Activated CD8-positive, alpha-beta memory T cell treated with anti-CD3 and anti-CD28 coated beads for 48 hours (primary cell): ENCODE results near the gene KIF18A.
"Not testable (repeated sequence)": the region's sequence is repeated elsewhere in the genome, so short reads cannot be mapped to it uniquely, and the experiment has no call there.

Experiments
- DNase-seq, 3 experiments: peaks; one replicate each; pipeline ENCODE4 v3.0.0-alpha.2; 2020; ENCODE audit warnings: low read depth in 2 of 3, low spot score in 2 of 3

KIF18A gene

DNA sequence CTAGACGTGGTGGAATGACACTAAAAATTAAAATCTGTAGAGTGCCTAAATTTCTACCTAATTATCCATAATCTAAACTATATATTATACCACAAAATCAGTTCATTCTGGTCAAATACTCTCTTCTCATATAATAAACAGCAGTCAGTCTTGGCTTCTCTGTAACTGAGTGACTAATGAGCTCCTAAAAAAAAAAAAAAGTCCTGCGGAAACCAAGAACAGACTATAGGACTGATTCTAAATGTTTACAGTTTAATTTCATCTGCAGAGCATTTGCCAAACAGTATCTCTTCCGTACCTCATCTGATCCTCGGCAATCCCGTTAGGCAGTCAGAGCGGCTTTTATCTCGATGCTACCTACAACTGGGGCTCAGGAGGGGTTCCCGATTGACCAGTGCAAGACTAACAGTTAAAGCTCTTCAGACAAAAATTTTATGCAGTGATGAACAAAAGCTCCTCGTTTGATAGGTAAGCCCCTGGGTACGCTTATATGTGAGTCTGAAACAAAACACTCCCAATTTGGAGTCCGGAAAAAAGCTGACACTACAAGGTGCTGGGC, 686 bp downstream of the KIF18A start:
- DNase-seq = no peak

DNA sequence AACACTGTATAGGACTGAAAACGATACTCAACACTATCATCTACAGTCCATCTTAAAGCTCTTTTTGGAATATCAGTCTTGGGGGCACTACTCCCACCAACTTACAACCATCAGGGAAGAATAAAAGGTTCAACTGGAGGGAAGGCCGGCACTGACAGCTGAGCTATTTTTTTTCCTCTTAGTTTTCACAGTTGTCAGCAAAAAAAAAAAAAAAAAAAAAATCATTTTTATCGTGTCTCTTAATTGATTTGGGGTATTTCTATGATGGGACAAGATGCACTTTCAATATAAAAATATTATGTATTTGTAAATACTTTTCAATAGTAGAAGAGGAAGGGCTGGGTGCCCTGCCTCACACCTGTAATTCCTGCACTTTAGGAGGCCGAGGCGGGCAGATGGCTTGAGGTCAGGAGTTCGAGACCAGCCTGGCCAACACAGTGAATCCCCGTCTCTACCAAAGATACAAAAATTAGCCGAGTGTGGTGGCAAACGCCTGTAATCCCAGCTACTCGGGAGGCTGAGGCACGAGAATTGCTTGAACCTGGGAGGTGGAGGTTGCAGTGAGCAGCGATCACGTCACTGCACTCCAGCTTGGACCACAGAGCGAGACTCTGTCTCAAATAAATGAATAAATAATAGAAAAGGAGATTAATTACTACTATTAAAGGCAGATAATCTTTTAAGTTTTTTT, 1.5 kb downstream of the KIF18A start:
- no peak for DNase-seq

DNA sequence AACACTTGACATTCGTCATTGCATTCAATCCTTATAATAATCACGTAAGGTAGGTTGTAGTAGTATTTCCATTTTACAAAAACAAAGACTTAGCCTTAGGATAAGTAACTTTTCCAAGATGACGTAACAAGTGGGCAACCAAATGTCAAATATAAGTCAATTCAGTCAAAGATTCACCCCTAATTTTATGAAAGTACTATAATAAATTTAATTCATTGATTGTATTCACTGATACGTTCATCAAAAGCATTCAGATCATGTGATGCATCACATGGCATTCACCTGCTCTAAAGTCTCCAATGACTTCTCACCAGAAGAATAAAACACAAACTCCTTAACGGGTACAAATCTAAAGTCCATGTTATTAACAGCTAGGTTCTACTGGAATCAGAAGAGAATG, 2.1 kb downstream of the KIF18A start:
- DNase-seq = no peak

DNA sequence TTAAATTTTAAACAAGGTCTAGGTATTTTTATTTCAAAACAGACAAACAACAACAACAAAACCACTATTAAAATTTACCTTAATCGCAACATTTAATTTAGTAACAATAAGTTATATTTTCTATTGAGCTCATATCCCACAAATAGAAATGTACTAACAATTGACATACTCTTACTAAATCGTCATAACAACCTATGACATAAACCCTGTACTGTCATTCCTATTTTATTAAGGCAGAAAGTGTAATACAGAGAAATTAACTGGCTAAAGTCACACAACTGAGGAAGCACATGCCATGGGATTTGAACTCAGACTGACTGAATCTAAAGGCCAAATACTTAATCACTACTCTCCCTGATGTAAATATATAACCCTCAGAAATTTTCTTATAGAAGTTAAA, 3.0 kb downstream of the KIF18A start:
- DNase-seq = no peak

DNA sequence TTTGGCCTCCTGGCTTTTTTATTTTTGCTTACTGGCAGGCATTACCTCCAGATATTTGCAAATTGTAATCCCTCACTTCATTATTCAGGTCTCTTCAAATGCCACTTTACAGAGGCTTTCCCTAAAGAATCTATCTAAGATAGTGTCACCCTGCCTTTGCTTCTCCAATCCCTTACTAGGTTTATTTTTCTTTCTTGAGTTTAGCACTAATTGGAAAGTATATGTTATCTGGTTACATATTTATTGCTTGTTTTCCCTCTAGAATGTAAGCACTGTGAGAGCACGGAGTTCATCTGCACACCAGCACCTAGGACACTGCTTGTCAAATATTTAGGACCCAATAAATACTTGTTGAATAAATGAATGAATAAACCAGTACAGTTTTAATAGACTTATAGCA, 3.5 kb downstream of the KIF18A start:
- no peak for DNase-seq

DNA sequence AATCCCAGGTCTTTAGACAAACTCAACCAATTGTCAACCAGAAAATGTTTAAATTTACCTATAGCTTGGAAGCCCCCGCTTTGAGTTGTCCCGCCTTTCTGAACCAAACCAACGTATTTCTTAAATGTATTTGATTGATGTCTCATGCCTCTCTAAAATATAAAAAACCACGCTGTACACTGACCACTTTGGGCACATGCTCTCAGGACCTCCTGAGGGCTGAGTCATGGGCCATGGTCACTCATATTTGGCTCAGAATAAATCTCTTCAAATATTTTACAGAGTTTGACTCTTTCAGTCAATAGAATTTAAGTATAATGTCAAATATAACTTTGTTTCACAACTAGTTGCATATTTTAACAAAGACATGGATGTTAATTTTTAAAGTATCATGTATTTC, 5.7 kb downstream of the KIF18A start:
- not testable (repeated sequence) for DNase-seq

DNA sequence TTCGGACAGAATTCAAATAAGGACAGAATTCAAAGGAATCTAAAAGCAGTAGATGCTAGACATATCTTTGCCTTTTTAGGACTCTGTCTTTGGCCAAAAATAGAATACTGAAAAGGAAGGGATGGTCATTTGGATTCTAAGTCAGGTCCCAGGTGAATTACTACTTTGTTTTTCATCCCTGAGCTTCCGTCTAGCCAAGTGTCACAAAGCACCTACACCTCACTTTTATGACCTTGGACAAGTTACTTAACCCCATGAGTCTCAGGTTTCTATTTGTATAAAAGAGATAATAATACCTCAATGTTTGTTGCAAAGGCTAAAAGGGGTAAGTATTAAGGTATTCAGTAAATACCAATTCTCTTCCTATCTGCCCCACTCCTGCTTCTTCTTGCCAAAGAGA, 7.3 kb downstream of the KIF18A start:
- no peak for DNase-seq

DNA sequence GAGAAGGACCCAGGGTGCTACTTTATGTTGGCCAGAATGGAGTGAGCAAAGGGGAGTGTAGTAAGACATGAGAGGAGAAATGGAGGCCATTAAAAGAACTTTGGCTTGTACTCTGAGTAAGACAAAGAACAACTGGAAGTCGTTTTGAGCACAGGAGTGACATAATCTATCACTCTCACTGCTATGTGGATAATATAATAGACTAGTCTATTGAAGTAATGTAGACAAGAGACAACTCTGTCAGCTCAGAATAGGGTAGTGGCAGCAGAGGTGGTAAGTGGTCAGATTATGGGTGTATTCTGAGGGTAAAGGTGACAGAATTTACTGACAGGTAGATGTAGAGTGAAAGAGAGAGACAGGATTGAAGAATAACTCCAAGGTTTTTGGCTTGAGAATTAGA, 8.2 kb downstream of the KIF18A start:
- DNase-seq = no peak

DNA sequence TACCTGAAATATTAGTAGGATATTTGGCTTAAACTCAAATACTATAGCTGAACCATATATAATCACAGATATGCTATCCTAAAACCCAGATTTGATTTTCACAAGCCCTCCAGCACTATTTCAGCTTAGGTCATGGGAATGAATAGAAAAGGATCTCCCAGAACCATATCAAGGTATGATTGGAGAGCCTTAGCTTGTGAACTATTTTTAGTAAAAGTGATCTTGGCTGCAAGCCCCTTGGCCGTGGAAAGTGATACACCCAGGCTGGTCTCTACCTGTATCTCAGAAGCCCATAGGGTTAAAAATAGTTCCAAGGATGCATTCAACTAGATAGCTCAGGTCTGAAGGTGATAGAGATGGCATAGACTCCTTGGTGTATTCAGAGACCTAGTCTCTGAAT, 9.7 kb downstream of the KIF18A start:
- no peak for DNase-seq

DNA sequence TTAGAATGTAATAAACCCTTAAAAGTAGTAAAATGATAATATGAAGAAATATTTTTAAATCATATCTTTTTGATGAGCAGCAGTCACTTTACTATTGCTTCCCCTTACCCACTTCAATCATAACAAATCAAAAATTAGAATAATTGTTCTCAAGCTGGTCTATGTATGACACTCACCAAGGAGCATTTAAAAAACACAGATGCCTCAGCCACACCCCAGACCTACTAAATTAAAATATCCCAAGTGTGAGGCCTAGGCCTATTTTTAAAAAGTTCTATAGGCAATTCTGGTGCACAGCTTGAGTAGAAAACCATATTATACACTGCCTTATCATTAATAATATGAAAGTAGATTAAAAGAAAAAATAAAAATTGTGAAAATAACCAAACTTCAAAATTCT, 15.2 kb downstream of the KIF18A start:
- DNase-seq = no peak

DNA sequence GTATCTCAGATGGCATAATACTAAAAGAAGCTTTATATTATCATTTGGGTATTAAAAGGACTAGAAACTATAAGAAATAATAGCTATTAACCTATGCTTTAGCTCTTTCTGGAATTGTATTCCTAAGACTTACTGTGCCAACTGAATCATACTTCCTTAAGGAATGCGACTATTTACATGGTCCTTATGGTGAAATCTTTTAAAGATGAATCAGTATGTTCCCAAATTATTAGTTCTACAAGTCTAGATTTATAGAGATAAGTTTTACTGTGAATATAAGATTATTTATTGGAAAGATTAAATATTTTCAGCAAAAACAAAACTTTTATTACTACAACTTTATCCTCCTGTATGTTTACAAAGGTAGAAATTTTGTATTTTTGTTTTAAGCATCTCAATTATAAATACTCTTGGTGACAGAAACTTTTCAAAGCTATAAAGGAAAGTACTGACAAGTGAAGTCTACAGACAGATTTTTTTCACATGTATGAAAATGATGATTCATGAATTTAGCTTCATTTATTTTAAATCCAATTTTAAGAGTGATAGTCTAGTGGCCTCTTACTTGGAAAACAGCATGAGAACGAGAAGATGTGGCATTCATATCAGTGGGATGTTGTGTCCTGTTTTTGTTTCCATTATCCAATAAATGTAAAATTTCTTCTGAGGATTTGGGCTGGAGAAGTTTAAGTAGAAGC, 17.8 kb downstream of the KIF18A start:
- DNase-seq = no peak

DNA sequence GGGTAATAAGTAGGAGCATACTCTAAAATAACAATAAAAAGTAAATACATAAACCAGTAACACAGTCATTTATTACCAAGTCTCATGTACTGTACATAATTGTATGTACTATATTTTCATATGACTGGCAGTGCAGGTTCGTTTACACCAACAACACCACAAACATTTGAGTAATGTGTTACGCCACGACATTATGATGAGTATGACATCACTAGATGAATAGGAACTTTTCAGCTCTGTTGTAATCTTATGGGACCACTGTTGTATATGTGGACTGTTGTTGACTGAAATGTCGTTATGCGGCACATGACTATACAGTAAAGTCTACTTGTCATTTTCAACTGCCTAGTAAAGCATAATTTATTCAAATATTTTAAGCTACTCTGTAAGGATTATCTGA, 18.6 kb downstream of the KIF18A start:
- no peak for DNase-seq

DNA sequence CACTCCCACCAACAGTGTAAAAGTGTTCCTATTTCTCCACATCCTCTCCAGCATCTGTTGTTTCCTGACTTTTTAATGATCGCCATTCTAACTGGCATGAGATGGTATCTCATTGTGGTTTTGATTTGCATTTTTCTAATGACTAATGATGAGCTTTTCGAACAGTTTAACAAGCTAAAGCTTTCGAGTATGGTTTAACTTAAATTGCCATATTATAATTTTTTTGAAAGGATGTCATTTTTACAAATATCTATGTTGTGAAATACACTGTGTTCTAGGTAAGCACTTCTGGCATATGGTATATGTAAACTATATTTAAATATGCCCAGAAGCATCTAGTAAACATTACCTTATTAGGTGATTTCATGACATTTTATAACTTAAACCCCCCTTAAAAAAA, 20.3 kb downstream of the KIF18A start:
- not testable (repeated sequence) for DNase-seq

DNA sequence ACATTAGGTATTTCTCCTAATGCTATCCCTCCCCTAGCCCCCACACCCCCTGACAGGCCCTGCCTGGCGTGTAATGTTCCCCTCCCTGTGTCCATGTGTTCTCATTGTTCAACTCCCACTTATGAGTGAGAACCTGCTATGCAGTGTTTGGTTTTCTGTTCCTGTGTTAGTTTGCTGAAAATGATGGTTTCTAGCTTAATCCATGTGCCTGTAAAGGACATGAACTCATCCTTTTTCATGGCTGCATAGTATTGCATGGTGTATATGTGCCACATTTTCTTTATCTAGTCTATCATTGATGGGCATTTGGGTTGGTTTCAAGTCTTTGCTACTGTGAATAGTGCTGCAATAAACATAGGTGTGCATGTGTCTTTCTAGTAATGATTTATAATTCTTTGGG, 20.8 kb downstream of the KIF18A start:
- not testable (repeated sequence) for DNase-seq

DNA sequence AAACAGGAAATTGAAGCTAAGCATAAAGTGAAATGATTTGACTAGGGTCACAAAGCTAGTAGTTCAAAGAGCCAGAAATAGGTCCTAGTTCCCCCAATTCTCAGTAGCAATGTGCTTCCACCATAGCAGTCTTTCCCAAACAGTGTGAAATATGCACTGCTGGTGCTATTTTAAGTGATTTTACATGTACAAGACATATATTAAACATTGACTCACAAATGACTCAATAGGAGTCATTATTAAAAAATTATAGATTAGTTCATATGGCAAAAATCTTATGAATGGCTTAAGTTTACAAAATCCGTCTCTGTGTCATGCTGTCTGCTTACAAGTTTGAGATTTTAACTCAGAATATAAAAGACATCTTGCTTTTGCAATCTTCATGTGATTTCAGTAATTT, 21.4 kb downstream of the KIF18A start:
- DNase-seq = no peak

DNA sequence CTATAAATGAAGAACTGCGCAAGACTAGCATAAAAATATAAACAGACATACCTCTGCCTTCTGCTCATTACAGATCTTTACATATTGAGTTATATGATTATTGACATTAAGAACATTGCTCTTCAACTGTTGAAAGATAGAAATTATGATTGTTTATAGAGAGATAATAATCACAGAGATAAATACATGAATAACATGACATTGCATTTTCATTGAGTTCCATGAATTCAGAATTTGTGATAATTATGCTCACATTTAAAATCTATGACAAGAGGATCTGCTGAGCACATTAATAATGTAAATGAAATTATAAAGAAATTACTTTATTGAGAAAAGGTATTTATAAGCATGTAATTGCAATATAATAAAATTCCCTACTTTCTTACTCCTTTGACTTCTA, 24.8 kb downstream of the KIF18A start:
- DNase-seq = no peak

DNA sequence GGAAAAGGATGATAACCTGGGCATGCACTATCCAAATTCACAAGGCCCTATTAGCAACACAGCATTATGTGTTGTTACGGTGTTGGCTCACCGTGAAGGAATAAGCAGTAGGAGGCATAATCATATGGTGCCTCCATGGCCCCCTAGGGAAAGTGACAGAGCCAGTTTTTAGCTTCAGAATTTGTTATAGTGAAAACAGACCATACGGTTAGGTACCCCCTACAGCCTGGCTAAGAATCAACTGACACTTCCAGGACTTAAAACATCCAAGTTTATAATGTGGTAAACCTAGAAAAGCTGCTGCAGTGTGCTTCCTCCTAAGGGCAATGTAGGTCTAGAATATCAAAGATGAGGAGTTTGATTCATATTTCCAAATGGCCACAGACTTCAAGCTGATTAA, 30.4 kb downstream of the KIF18A start:
- no peak for DNase-seq

DNA sequence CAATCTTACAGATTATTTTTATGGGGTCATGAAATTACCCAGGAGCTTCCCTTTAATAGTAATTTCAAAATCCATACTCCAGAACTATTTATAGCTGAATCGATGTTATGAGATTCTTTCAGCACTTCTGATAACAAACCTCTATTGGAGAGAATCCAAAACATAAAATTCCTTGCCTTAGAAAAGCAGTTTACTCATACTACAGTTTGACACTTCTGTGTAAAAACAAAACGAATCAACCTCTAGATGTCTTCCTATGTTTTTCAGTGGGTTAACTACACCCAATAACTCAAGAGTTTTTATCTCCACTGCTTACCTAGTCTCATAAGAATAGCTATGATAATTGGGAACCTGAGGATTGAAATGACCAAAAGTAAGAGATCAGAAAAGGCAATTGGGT, 35.6 kb downstream of the KIF18A start:
- DNase-seq = no peak

DNA sequence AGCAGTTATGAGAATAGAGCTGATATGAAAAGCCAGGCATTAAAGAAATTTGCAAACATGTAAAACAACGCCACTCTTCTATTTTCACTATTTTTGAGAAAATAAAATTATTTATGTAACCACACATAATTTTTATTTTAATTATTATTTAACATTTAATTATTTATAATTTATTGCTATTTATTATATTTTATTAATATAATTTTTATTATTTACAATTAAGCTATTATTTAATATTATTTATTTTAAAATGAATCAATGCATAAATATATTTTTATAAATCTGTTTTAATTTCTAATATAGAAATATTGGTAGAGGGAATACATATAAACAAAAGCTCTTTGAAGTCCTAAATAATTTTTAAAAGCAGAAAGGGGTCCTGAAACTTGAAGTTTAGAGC, 36.7 kb downstream of the KIF18A start:
- DNase-seq = no peak

DNA sequence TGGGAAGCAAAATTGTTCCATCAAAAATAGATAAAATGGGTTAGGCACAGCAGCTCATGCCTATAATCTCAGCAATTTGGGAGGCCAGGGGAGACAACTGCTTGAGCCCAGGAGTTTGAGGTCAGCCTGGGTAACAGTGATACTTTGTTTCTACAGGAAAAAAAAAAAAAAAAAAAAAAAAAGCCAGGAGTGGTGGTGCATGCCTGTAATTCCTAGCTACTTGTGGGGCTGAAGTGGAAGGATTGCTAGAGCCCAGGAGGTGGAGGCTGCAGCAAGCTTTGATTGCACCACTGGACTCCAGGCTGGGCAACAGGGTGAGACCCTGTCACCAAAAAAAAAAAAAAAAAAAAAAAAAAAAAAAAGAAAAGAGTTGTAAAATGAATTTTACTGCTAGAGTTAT, 49.6 kb downstream of the KIF18A start:
- DNase-seq = no peak

DNA sequence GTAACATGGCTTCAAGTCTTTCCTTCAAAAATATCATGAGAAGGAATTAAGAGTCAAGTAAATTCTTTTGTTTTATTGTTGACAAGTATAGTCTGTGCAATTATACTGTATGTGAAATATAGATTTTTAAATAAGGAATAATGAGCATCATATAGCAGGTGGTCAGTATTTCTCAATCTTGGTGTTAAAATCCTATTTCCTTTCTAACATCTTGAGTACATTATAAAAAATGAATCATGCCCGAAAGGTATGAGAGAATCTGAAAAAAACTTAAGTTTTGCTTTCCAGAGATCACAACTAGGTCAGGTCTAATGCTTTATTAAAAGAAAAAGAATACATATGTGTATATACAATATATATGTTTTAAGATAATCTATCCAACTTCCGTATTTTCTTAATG, 53.1 kb downstream of the KIF18A start:
- DNase-seq = no peak

DNA sequence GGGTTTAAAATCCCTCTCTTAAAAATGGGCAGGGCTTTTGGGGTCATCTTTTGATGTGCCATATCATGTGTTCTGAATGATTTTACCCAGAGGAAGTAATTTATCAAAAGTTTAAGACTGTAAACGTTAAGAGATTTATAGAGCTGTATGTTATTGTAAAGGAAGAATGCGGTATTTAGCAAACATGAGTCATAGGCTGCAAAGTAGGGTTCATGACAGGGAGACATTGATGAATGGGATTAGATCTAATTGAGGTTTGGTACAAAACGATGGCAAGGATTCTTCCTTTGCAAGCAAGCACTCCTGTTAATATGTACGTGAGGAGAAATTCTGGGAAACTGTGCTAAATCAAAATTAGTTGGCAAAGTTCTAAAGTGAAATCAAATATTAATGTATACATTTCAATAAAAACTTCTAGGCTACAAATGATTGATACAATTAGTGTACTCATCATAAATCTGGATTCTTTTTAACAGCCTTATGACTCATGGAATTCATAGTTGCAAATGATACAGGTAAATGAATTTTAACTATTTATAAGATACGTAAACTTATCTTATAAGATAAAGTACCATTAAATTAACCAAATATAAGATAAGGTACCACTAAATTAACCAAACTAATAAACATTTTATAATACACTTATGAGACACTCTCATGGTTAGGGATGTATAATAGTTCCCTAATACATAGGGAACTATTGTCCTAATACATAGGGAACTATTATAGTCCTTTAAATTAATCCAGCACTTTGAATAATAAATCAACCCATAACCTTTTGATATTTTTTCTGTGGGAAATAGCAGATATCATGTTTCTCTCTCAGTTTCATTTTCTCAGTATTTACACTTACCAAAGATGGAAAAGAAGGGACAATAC, 58.4 kb downstream of the KIF18A start:
- no peak for DNase-seq
